GM19452 (cell line): Measurements from ENCODE around the gene CFAP119.
A peak's percentile ranks its signal among the peaks of the same experiment; 100 is the strongest.
"Not testable (repeated sequence)": the region's sequence is repeated elsewhere in the genome, so short reads cannot be mapped to it uniquely, and the experiment has no call there.

Source experiments
- ATAC-seq: cut with Tn5 transposase; IDR thresholded peaks from one replicate; pipeline ENCODE4 v1.9.1; 2021; ENCODE audit not compliant: unreplicated experiment

The CFAP119 gene

GRCh38 chr16:30761928-30762902 is at the start of gene CFAP119, which contains the start of gene RNF40:
Gene CFAP119 (minus strand): TSS chr16:30762062. CDS start chr16:30761748, 314 bp downstream.
Gene RNF40 (plus strand): TSS chr16:30762322. CDS start chr16:30762546, 224 bp downstream.
- peak; percentile 91 for ATAC-seq

DNA sequence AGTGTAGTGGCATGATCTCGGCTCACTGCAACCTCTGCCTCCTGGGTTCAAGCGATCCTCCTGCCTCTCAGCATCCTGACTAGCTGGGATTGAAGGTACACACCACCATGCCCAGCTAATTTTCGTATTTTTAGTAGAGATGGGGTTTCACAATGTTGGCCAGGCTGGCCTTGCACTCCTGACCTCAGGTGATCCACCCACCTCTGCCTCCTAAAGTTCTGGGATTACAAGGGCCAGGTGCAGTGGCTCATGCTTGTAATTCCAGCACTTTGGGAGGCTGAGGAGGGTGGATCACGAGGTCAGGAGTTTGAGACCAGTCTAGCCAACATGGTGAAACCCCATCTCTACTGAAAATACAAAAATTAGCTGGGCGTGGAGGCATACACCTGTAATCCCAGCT is 47.8 kb upstream of the CFAP119 start:
- ATAC-seq: not testable (repeated sequence)

GRCh38 chr16:30808890-30809426 is 47.1 kb upstream of the CFAP119 start:
- not testable (repeated sequence) for ATAC-seq

- ATAC-seq: no peak
Measured at GRCh38 chr16:30808146-30808545, 46.3 kb upstream of the CFAP119 start.

- peak; percentile 48 for ATAC-seq
Measured at GRCh38 chr16:30805370-30806169, 43.7 kb upstream of the CFAP119 start.

- ATAC-seq: no peak
Measured at GRCh38 chr16:30805056-30805369, 43.2 kb upstream of the CFAP119 start.

GRCh38 chr16:30802936-30803335 is 41.1 kb upstream of the CFAP119 start:
- no peak for ATAC-seq

- no peak for ATAC-seq
Measured at GRCh38 chr16:30797670-30798309, 35.9 kb upstream of the CFAP119 start.

- ATAC-seq: no peak
Measured at GRCh38 chr16:30794634-30795033, 32.8 kb upstream of the CFAP119 start.

DNA sequence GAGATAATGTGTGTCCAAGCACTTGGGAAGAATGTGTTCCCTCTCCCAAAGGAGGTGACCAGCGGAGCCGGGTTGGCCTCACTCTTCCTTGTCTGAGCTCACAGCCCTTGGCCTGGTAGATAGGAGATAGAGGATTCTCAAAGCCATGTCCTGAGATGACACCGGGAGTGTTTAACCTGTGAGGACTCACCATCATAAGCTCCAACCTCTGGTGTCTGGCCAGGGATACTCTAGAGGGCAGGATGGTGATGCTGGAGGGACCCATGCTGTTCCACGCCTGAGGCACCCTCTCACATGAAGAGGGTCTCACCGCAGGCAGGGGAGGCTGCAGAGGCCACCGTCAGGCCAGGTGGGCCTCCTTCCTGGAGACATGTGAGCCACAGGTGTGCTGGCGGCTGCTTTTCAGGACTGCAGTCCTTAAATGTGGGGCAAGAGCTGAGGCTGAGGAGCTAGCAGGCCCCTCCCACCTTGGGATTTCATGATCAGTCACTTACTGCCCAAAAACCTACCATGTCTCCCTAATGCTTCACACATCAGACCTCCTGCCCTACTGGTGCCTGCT is 31.7 kb upstream of the CFAP119 start:
- no peak for ATAC-seq

- no peak for ATAC-seq
Measured at GRCh38 chr16:30787613-30788378, 25.9 kb upstream of the CFAP119 start.

DNA sequence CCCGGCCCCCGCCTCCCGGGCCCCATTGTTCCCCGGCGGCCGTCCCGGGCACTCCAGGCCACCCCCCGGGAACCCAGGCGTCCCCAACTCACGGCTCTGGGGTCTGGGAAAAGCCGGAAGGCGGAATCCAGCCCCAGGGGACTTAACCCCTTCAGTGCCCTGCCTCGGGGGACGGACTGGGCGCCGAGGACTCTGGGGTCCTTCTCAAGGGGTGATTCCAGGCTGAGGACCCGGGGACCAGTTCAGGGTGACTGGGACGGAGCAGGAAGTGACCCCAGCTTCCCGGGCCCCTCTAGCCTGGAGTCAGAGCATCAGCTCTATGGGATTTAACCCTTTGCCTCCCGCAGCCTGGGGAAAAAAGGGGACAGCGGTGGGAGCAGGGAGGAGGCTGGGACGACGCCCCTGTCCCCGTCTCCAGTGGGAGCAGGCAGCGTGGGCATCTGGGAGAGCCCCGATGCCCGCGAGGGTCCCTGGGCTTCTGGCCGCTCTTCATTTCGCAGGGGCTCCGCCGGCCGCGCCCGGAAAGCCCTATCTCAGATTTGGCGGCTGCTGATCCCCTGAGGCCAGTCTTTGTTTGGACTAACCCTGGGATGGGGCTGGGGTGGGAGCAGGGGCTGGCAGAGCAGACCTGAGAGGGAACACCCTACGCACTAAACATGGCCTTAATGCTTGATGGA is 25.2 kb upstream of the CFAP119 start, which contains the start of gene ZNF629:
Gene ZNF629 (minus strand): TSS at position 270 of the 677 bp plus-strand sequence. CDS start 2,723 bp downstream, outside the sequence.
- no peak for ATAC-seq

- no peak for ATAC-seq
Measured at GRCh38 chr16:30786115-30786935, 24.5 kb upstream of the CFAP119 start.

- no peak for ATAC-seq
Measured at GRCh38 chr16:30785126-30786106, 23.6 kb upstream of the CFAP119 start.

- ATAC-seq: no peak
Measured at GRCh38 chr16:30784215-30784614, 22.4 kb upstream of the CFAP119 start.

GRCh38 chr16:30783280-30784109 is 21.6 kb upstream of the CFAP119 start:
- no peak for ATAC-seq
